G401 (cell line): ENCODE measurements around the gene COL5A1. TPM values are rescaled to one million over a fixed set of nuclear protein-coding genes. Genes with fewer than 3 reads are reported as not detected.

Experiments used
- DNase-seq: peaks from one replicate; pipeline ENCODE4 v3.0.0-alpha.2; 2015; ENCODE audit warnings: low spot score
- in situ Hi-C: cut with HindIII; loops from 2 replicates; pipeline ENCODE4 v1.10.0; 2016; ENCODE audit warnings: low sequenced_read_pairs, mixed read lengths
- total RNA-seq: library from RNA; depleted of rRNA; stranded (reverse); fragments of >200 nt; shearing (Covaris generic); gene quantifications from 2 replicates; pipeline ENCODE4 v1.2.3, GENCODE V29; 2014

Gene COL5A1
- total RNA-seq, 1 experiment from 2014 or later, result 0.58 TPM

GRCh38 chr9:134867917-134868750 is 226.5 kb downstream of the COL5A1 start:
- DNase-seq, result no peak
- in situ Hi-C loops, result no loop called here

DNA sequence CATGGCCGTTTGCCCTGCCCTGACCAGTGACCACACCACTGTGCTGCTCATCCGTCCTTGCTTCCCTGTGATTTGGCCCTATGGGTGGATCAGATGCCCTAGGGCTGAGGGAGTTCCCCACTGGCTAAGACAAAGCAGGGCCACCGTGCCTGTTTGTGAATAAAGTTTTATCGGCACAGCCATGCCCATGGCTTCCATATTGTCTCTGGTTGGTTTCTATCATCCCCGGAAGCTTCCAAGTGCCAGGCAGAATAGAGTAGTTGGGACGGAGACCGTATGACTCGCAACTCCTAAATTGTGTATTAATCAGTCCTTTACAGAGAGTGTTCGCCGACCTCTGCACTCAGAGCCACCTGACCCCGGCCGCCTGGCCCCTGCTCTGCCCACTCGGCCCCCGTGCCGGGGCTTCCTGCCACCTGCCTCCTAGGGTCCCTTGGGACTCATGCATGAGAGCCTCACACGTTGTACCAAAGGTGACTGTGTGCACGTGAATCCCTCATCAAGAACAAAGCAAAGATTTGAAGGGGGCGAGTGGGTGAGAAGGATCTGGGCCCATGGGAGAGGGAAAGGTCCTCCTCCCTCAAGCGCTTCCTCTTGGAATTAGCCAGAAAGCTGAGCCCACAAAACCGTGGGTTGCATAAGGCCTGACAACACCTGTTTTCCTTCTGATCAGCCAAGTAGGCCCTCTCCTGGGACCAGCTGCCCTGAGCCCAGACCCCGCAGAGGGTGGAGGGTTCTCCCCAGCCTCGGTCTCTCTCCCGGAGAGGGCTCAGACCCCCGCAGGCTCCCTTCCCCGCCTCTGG is 227.3 kb downstream of the COL5A1 start:
- no peak for DNase-seq

DNA sequence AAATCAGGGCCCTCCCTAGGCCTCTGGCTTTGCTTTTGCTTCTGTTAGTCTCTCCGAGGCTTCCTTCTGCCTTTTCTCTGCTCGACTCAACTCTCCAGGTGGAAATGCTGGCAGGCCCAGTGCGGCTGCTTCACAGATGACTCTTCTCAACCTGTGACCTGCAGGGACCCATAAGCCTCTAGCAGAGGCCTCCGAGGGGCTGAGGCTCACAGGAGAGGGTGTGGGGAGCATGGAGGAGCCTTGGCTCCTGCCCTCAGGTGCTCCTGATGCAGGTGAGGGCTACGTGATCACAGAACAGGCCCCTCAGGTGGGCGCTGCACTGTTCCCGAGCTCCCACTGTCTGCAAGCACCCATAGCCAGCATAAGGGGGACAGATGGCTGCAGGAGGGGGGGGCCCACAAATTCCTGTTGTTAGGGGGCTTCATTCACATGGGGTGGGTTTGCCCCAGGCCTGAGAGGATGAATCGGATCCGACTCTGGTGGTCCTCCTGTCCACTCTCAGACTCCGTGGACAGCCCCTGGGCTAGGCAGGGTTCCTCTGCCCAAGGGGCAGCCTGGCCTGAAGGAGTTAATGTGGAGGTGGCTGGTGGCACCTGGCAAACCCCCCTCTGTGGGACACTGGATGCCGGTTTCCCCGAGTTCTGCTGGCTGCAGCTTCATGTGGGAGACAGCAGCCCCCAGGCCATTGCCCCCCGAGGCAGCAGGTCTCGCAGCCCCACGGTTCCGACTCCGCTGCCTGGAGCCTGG is 228.1 kb downstream of the COL5A1 start:
- in situ Hi-C loops, result no loop called here

More for the DNA sequence above, 227.3 kb downstream of the COL5A1 start:
- in situ Hi-C loops, result no loop called here

DNA sequence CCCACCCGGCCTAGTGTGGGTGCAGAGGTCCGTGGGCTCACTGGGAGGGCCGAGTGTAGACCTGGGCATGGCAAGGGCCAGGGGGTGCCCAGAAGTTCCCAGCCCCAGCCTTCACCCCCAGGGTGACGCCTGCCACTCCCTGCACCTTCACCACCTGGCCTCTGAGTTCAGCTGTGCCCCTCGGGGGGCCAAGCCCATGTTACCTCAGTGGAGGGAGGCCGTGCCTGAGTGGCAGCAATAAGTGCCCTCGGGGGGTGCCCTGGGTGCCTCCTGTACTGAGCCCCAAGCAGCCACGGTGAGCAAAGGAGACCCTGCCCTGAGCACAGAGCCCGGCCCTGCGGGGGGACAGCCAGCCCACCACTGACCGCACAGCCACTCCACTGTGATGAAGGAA is 228.7 kb downstream of the COL5A1 start:
- no peak for DNase-seq
- in situ Hi-C loops, result no loop called here

More for the DNA sequence above, 228.1 kb downstream of the COL5A1 start:
- no peak for DNase-seq

- DNase-seq, result no peak
- in situ Hi-C loops, result no loop called here
Measured at GRCh38 chr9:134870746-134871662, 229.4 kb downstream of the COL5A1 start.

DNA sequence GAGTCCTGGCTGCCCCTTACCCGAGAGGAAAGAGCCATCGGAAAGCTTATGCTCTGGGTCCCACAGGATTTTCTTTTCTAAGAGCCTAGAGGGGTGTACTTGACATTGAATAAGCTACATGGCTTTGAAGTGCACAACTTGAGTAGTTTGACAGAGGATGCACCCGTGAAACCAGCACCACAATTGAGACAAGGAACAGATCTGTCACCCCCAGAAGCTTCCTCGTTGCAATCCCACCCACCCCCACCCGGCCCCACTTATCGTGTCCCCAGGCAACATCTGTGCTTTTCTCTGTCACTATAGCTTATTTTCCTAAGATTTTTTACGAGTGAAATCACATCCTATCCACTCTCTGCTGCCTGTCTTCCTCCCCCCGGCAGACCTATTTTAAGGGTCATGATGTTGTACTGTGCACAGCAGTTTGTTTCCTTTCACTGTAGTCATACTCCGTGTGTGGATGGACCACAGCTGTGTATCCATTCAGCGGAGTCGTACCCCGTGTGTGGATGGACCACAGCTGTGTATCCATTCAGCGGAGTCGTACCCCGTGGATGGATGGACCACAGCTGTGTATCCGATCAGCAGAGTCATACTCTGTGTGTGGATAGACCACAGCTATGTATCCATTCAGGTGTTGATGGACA is 230.2 kb downstream of the COL5A1 start:
- DNase-seq, result no peak
- in situ Hi-C loops, result no loop called here

DNA sequence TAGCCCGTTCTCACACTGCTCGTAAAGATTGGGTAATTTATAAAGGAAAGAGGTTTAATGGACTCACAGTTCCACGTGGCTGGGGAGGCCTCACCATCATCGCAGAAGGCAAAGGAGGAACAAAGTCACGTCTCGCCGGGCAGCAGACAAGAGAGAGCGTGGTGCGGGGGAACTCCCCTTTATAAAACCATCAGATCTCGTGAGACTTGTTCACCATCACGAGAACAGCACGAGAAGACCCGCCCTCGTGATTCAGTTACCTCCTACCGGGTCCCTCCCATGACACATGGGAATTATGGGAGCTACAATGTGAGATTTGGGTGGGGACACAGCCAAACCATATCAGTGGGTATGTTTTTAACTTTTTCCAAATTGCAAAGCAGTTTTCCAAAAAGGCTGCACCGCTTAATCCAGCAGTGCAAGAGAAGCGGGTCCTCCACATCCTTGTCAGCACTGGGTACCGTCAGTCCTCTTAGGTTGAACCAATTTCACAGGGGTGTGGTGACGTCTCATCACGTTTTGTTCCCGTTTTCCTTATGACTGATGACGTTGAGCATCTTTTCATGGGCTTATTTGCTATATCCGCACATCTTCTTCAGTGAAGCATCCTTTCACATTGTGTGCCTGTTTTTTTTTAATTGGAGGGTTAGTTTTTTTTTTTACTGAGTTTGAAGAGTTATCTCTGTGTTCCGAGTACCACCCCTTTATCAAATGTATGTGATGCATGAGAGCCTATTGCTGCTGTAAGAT is 231.1 kb downstream of the COL5A1 start:
- no peak for DNase-seq
- in situ Hi-C loops, result no loop called here

DNA sequence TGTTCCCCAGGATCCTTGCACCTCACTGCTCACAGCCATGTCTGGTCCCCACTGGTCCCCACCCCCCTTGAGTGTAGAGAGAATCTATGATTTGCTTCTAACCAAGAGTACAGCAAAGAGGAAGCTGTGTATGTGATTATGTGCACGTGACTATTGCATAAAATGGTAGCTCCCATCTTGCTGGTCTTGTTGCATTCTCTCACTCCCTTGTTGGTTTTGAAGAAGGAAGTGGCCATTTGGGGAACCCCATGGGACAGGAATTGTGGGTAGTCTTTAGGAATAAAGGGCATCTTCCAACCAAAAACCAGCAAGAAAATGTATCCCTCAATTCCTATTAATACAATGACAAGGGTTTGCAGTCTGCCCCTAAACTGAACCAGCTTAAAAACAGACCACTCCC is 233.8 kb downstream of the COL5A1 start:
- in situ Hi-C loops, result no loop called here
- no peak for DNase-seq

DNA sequence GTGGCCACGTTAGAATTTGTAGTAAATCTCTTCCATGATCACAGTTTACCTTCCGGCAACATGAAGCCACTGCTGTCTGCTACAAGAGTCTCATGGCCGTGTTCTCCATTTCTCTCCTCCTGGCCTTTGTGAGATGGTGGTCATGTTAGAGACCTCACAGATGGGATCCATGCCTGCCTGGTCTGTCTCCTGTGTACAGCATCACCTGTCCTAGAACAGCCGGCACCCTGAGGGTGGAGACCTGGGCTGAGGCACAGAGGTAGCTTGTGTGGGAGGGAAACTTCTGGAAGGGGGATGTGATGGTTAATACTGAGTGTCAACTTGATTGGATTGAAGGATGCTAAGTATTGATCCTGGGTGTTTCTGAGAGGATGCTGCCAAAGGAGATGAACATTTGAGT is 235.9 kb downstream of the COL5A1 start:
- no peak for DNase-seq
- in situ Hi-C loops, result no loop called here

GRCh38 chr9:134879664-134880483 is 238.3 kb downstream of the COL5A1 start:
- in situ Hi-C loops, result no loop called here
- DNase-seq, result no peak

GRCh38 chr9:134880484-134881312 is 239.1 kb downstream of the COL5A1 start, which contains the start of gene FCN2:
Gene FCN2 (plus strand): TSS chr9:134880810. CDS start chr9:134880822, 12 bp downstream.
- DNase-seq, result no peak
- in situ Hi-C loops, result no loop called here

- no peak for DNase-seq
- in situ Hi-C loops, result no loop called here
Measured at GRCh38 chr9:134881313-134881670, 239.7 kb downstream of the COL5A1 start.

GRCh38 chr9:134882204-134882785 is 240.7 kb downstream of the COL5A1 start:
- in situ Hi-C loops, result no loop called here
- DNase-seq, result no peak

- in situ Hi-C loops, result no loop called here
- no peak for DNase-seq
Measured at GRCh38 chr9:134883040-134883782, 241.6 kb downstream of the COL5A1 start.

DNA sequence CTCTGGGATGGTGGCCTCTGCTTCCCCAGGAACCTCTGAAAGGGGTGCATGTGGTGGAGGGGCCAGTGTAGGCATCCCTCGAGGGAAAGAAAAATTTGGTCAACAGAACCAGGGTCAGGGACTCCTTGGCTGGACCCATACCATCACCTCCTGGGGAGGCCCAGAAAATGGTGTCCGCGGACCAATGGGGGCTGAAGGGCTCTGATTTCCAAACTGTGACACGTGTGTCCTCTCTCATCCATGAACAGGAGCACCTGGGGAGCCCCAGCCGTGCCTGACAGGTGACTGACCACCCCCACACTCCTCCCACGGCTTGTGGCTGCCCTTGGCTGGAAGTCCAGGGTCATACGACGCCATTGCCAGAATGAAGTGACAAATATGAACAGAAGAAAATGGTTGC is 242.9 kb downstream of the COL5A1 start:
- DNase-seq, result no peak
- in situ Hi-C loops, result no loop called here
